ENCODE results near the gene GPC6.

GPC6 gene

GRCh38 chr13:94143624-94144350 lies 917.2 kb downstream of the GPC6 start:
- DNase-seq = no peak

GRCh38 chr13:94145966-94146365 lies 919.4 kb downstream of the GPC6 start:
- DNase-seq = no peak

- no peak for DNase-seq
Measured at GRCh38 chr13:94153586-94153985, 927.0 kb downstream of the GPC6 start.

- DNase-seq = no peak
Measured at GRCh38 chr13:94154367-94154766, 927.8 kb downstream of the GPC6 start.

- no peak for DNase-seq
Measured at GRCh38 chr13:94157705-94158218, 931.2 kb downstream of the GPC6 start.

- DNase-seq = no peak
Measured at GRCh38 chr13:94160875-94161274, 934.3 kb downstream of the GPC6 start.

- no peak for DNase-seq
Measured at GRCh38 chr13:94162289-94162688, 935.7 kb downstream of the GPC6 start.

GRCh38 chr13:94163535-94163934 lies 936.9 kb downstream of the GPC6 start:
- DNase-seq = no peak

GRCh38 chr13:94168783-94169453 lies 942.3 kb downstream of the GPC6 start:
- no peak for DNase-seq

- DNase-seq = no peak
Measured at GRCh38 chr13:94169454-94170144, 943.0 kb downstream of the GPC6 start.

- no peak for DNase-seq
Measured at GRCh38 chr13:94170145-94170571, 943.6 kb downstream of the GPC6 start.

- DNase-seq = no peak
Measured at GRCh38 chr13:94172416-94172815, 945.8 kb downstream of the GPC6 start.

GRCh38 chr13:94173312-94173854 lies 946.8 kb downstream of the GPC6 start:
- DNase-seq = no peak

- DNase-seq = no peak
Measured at GRCh38 chr13:94174009-94174408, 947.4 kb downstream of the GPC6 start.

- no peak for DNase-seq
Measured at GRCh38 chr13:94175076-94175475, 948.5 kb downstream of the GPC6 start.

GRCh38 chr13:94176561-94176960 lies 950.0 kb downstream of the GPC6 start:
- DNase-seq = no peak

- DNase-seq = no peak
Measured at GRCh38 chr13:94177041-94177440, 950.4 kb downstream of the GPC6 start.

- no peak for DNase-seq
Measured at GRCh38 chr13:94178625-94179244, 952.1 kb downstream of the GPC6 start.

- DNase-seq = no peak
Measured at GRCh38 chr13:94181461-94182107, 955.0 kb downstream of the GPC6 start.

- no peak for DNase-seq
Measured at GRCh38 chr13:94182185-94182761, 955.7 kb downstream of the GPC6 start.

GRCh38 chr13:94186470-94186869 lies 959.9 kb downstream of the GPC6 start:
- no peak for DNase-seq
